WTC11 (cell line): ENCODE data around the gene LRRC7. TPM values are rescaled to one million over a fixed set of nuclear protein-coding genes. Genes with fewer than 3 reads are reported as not detected.

Experiments used
- ATAC-seq: fragments of 200-7000 bp; cut with Tn5 transposase; 2 replicates; pipeline ENCODE4 v1.10.0; 2021; ENCODE audit warnings: mild to moderate bottlenecking, moderate library complexity
- CTCF ChIA-PET: fragments of 300-600 bp; sonication (Branson Sonifier 250); formaldehyde crosslinking; loops from one replicate; lab custom pipeline; 2021; ENCODE audit warnings: antibody characterized with exemption; lab: Charles Lee
- POLR2A ChIA-PET: fragments of 350-600 bp; sonication (Branson Sonifier 250); formaldehyde crosslinking; loops from one replicate; lab custom pipeline; 2021; ENCODE audit warnings: antibody characterized with exemption; lab: Charles Lee
- DNase-seq: peaks from one replicate; pipeline ENCODE4 v3.0.0; 2021; ENCODE audit warnings: low spot score
- H3K27ac Mint-ChIP-seq: 2 replicates; pipeline ENCODE4 v1.8.0; 2021; ENCODE audit warnings: mixed read lengths
- H3K27me3 Mint-ChIP-seq: 2 replicates; pipeline ENCODE4 v1.8.0; 2021; ENCODE audit warnings: low read depth, mild to moderate bottlenecking, moderate library complexity, mixed read lengths
- H3K36me3 Mint-ChIP-seq: 2 replicates; pipeline ENCODE4 v1.8.0; 2021; ENCODE audit warnings: mixed read lengths
- H3K4me1 Mint-ChIP-seq: 2 replicates; pipeline ENCODE4 v1.8.0; 2022; ENCODE audit warnings: mixed read lengths
- H3K4me3 Mint-ChIP-seq: 2 replicates; pipeline ENCODE4 v1.8.0; 2021; ENCODE audit warnings: mild to moderate bottlenecking, moderate library complexity, mixed read lengths
- H3K9me3 Mint-ChIP-seq: 2 replicates; pipeline ENCODE4 v1.8.0; 2021; ENCODE audit warnings: mixed read lengths
- AFF4 ChIP-seq: sonication (generic); formaldehyde crosslinking; IDR thresholded peaks from 2 replicates; pipeline ENCODE4 v1.8.1; 2023; ENCODE audit warnings: mild to moderate bottlenecking, missing genetic modification reagents, borderline replicate concordance
- ATF6 ChIP-seq: sonication (generic); formaldehyde crosslinking; IDR thresholded peaks from 2 replicates; pipeline ENCODE4 v1.8.1; 2023; ENCODE audit warnings: mild to moderate bottlenecking, missing genetic modification reagents
- FOXP1 ChIP-seq: sonication (generic); formaldehyde crosslinking; IDR thresholded peaks from 2 replicates; pipeline ENCODE4 v1.8.0; 2022; ENCODE audit warnings: missing genetic modification reagents, mild to moderate bottlenecking, moderate library complexity, borderline replicate concordance
- FOXP4 ChIP-seq: sonication (generic); formaldehyde crosslinking; IDR thresholded peaks from 2 replicates; pipeline ENCODE4 v1.8.0; 2022; ENCODE audit warnings: mild to moderate bottlenecking, missing genetic modification reagents
- GABPB1 ChIP-seq: sonication (generic); formaldehyde crosslinking; IDR thresholded peaks from 2 replicates; pipeline ENCODE4 v1.8.1; 2023; ENCODE audit warnings: mild to moderate bottlenecking, missing genetic modification reagents
- GTF2I ChIP-seq: fragments of 250-450 bp; sonication (Bioruptor Pico); conservative IDR thresholded peaks from 2 replicates; pipeline ENCODE4 v1.4.0; 2021; ENCODE audit warnings: mild to moderate bottlenecking
- IRF2 ChIP-seq: sonication (generic); formaldehyde crosslinking; IDR thresholded peaks from 2 replicates; pipeline ENCODE4 v1.8.0; 2022; ENCODE audit warnings: low read depth, missing genetic modification reagents, borderline replicate concordance
- JAZF1 ChIP-seq: fragments of 250-450 bp; sonication (Bioruptor Pico); IDR thresholded peaks from 2 replicates; pipeline ENCODE4 v1.9.0; 2021; ENCODE audit warnings: moderate library complexity, mild to moderate bottlenecking, inconsistent platforms
- MLX ChIP-seq: sonication (generic); formaldehyde crosslinking; IDR thresholded peaks from 2 replicates; pipeline ENCODE4 v1.8.1; 2023; ENCODE audit warnings: mild to moderate bottlenecking, missing genetic modification reagents, moderate library complexity
- NFYB ChIP-seq: sonication (generic); formaldehyde crosslinking; conservative IDR thresholded peaks from 2 replicates; pipeline ENCODE4 v1.8.0; 2022; ENCODE audit warnings: low read depth, missing genetic modification reagents
- NR3C1 ChIP-seq: sonication (generic); formaldehyde crosslinking; conservative IDR thresholded peaks from 2 replicates; pipeline ENCODE4 v1.8.1; 2023; ENCODE audit warnings: low read depth, mild to moderate bottlenecking, missing genetic modification reagents
- PRDM15 ChIP-seq: sonication (generic); formaldehyde crosslinking; IDR thresholded peaks from 2 replicates; pipeline ENCODE4 v1.8.0; 2022; ENCODE audit warnings: missing genetic modification reagents
- ZBTB43 ChIP-seq: sonication (generic); formaldehyde crosslinking; IDR thresholded peaks from 2 replicates; pipeline ENCODE4 v1.8.1; 2023; ENCODE audit warnings: mild to moderate bottlenecking, missing genetic modification reagents
- ZNF121 ChIP-seq: sonication (generic); formaldehyde crosslinking; IDR thresholded peaks from 2 replicates; pipeline ENCODE4 v1.8.0; 2023; ENCODE audit warnings: missing genetic modification reagents
- ZNF219 ChIP-seq: sonication (generic); formaldehyde crosslinking; IDR thresholded peaks from 2 replicates; pipeline ENCODE4 v1.8.0; 2023; ENCODE audit warnings: missing genetic modification reagents, mild to moderate bottlenecking, borderline replicate concordance
- ZNF232 ChIP-seq: sonication (generic); formaldehyde crosslinking; IDR thresholded peaks from 2 replicates; pipeline ENCODE4 v1.8.0; 2022; ENCODE audit warnings: mild to moderate bottlenecking, missing genetic modification reagents
- ZNF512 ChIP-seq: sonication (generic); formaldehyde crosslinking; IDR thresholded peaks from 2 replicates; pipeline ENCODE4 v1.8.1; 2022; ENCODE audit warnings: missing genetic modification reagents, borderline replicate concordance
- ZSCAN18 ChIP-seq: fragments of 250-450 bp; sonication (Bioruptor Pico); IDR thresholded peaks from 2 replicates; pipeline ENCODE4 v2.1.2; 2022; ENCODE audit warnings: mild to moderate bottlenecking, moderate library complexity
- total RNA-seq: library from RNA; stranded (reverse); gene quantifications from 3 replicates; pipeline ENCODE4 v1.2.3, GENCODE V29; 2021

LRRC7 gene
- total RNA-seq, 1 experiment from 2014 or later, result not detected

- TF ChIP-seq ZSCAN18 (CRISPR knock-in tag) (no peak), ZNF232 (CRISPR knock-in tag) (no peak), ZBTB43 (no peak), FOXP1 (CRISPR knock-in tag) (no peak), NFYB (no peak), NR3C1 (no peak), IRF2 (CRISPR knock-in tag) (no peak)
These were observed 105.6 kb downstream of the LRRC7 start (continued) for GRCh38 chr1:69673321-69673720.

GRCh38 chr1:69679965-69680364 lies 112.2 kb downstream of the LRRC7 start:
- peak; percentile 46; the same call in 1 of the 2 replicates for ATAC-seq
- no peak overlapping the region for H3K27ac Mint-ChIP-seq
- DNase-seq, result no peak
- no peaks in the 10 kb centered on the region for H3K9me3 Mint-ChIP-seq
- POLR2A ChIA-PET, result no interaction called here
- CTCF ChIA-PET, result no interaction called here
- no peaks in the 10 kb centered on the region for H3K4me1 Mint-ChIP-seq
- no peaks in the 10 kb centered on the region for H3K27me3 Mint-ChIP-seq
- no peak overlapping the region for H3K4me3 Mint-ChIP-seq
- no peaks in the 10 kb centered on the region for H3K36me3 Mint-ChIP-seq
- TF ChIP-seq ZNF512 (CRISPR knock-in tag) (no peak), ZNF121 (CRISPR knock-in tag) (no peak), MLX (CRISPR knock-in tag) (no peak), ZNF219 (CRISPR knock-in tag) (no peak), PRDM15 (CRISPR knock-in tag) (no peak), GABPB1 (CRISPR knock-in tag) (no peak), ATF6 (no peak), FOXP4 (no peak), GTF2I (CRISPR knock-in tag) (no peak), JAZF1 (CRISPR knock-in tag) (no peak), AFF4 (CRISPR knock-in tag) (no peak), ZBTB43 (no peak)
